RWPE2 (cell line): Measurements from ENCODE around the gene LIMS1.

Experiments used
- ATAC-seq: fragments of 200-7000 bp; cut with Tn5 transposase; 3 replicates; pipeline ENCODE4 v1.9.1; 2021; ENCODE audit warnings: low read depth
- DNase-seq: peaks from one replicate; pipeline ENCODE4 v3.0.0-alpha.2; 2020; ENCODE audit warnings: low spot score
- H3K27ac ChIP-seq: fragments of 450-650 bp; 2 replicates; pipeline ENCODE4 v1.5.1; 2017; ENCODE audit warnings: mild to moderate bottlenecking; ENCODE audit not compliant: poor library complexity, severe bottlenecking
- H3K27me3 ChIP-seq: fragments of 250-450 bp; sonication (Bioruptor Pico); 2 replicates; pipeline ENCODE4 v1.5.1; 2021; ENCODE audit warnings: mild to moderate bottlenecking, moderate library complexity; ENCODE audit not compliant: insufficient read depth, poor library complexity, severe bottlenecking
- H3K36me3 ChIP-seq: fragments of 250-450 bp; sonication (Bioruptor Pico); 2 replicates; pipeline ENCODE4 v1.5.1; 2020; ENCODE audit warnings: low read depth, mild to moderate bottlenecking, moderate library complexity
- H3K4me1 ChIP-seq: fragments of 250-450 bp; sonication (Bioruptor Pico); 2 replicates; pipeline ENCODE4 v1.5.1; 2021; ENCODE audit warnings: mild to moderate bottlenecking, moderate library complexity; ENCODE audit not compliant: insufficient read depth, poor library complexity, severe bottlenecking
- H3K4me3 ChIP-seq: fragments of 250-450 bp; sonication (Bioruptor Pico); 2 replicates; pipeline ENCODE4 v1.5.1; 2021; ENCODE audit warnings: mild to moderate bottlenecking, moderate library complexity; ENCODE audit not compliant: severe bottlenecking
- H3K9me3 ChIP-seq: fragments of 250-450 bp; sonication (Bioruptor Pico); 2 replicates; pipeline ENCODE4 v1.5.1; 2021; ENCODE audit warnings: mild to moderate bottlenecking, moderate library complexity; ENCODE audit not compliant: severe bottlenecking
- CTCF ChIP-seq: fragments of 450-650 bp; IDR thresholded peaks from one replicate; pipeline ENCODE4 v1.5.1; 2017; ENCODE audit warnings: mild to moderate bottlenecking, moderate library complexity; ENCODE audit not compliant: poor library complexity, severe bottlenecking

The LIMS1 gene

DNA sequence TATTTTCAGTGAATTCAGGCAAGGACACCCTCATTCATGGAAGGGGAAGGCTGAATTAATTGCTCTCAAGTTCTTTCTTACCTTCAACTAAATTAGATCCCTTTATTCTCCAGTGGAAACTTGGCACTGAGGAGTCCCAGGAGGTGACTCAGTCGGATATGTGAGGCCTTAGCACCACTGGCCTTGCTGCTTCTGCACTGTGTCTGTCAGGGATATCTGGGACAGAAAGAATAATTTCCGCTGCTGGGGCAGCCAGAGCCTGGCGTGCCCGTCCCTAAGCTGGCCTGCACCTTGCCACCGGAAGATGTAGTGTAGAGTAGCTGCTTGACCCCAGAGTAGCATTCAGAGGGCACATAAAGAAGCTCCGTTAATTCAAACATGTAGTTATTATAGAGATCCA lies 53.4 kb downstream of the LIMS1 start:
- H3K9me3 ChIP-seq, result no peaks in the 10 kb centered on the region
- DNase-seq, result no peak
- H3K4me3 ChIP-seq, result no peak overlapping the region
- H3K36me3 ChIP-seq, result no peaks in the 10 kb centered on the region
- peak overlapping the region; percentile 85 for H3K27ac ChIP-seq
- peak; percentile 88 for ATAC-seq
- H3K27me3 ChIP-seq, result no peaks in the 10 kb centered on the region
- TF ChIP-seq CTCF, result no peak
- peaks cover 55% of the 10 kb centered on the region for H3K4me1 ChIP-seq

- H3K27ac ChIP-seq, result peak overlapping the region; percentile 85
- ATAC-seq (peak; percentile 30), DNase-seq (no peak)
- no peaks in the 10 kb centered on the region for H3K27me3 ChIP-seq
- H3K36me3 ChIP-seq, result no peaks in the 10 kb centered on the region
- no peak for TF ChIP-seq CTCF
- peaks cover 60% of the 10 kb centered on the region for H3K4me1 ChIP-seq
- H3K4me3 ChIP-seq, result no peak overlapping the region
- no peaks in the 10 kb centered on the region for H3K9me3 ChIP-seq
Measured at GRCh38 chr2:108588070-108588668, 53.9 kb downstream of the LIMS1 start.

GRCh38 chr2:108589372-108589771 lies 55.1 kb downstream of the LIMS1 start:
- Histone ChIP-seq H3K27ac (peak overlapping the region; percentile 85), H3K9me3 (no peaks in the 10 kb centered on the region), H3K27me3 (no peaks in the 10 kb centered on the region), H3K36me3 (no peaks in the 10 kb centered on the region), H3K4me3 (no peak overlapping the region), H3K4me1 (peaks cover 69% of the 10 kb centered on the region)
- ATAC-seq, result no peak
- TF ChIP-seq CTCF, result no peak
- DNase-seq, result no peak

- Histone ChIP-seq H3K4me3 (no peak overlapping the region), H3K27ac (peak overlapping the region; percentile 85), H3K36me3 (no peaks in the 10 kb centered on the region), H3K9me3 (no peaks in the 10 kb centered on the region), H3K4me1 (peaks cover 72% of the 10 kb centered on the region), H3K27me3 (no peaks in the 10 kb centered on the region)
- ATAC-seq, result no peak
- DNase-seq, result no peak
- no peak for TF ChIP-seq CTCF
Measured at GRCh38 chr2:108589781-108590180, 55.5 kb downstream of the LIMS1 start.

GRCh38 chr2:108591163-108591562 lies 56.9 kb downstream of the LIMS1 start:
- Histone ChIP-seq H3K27me3 (no peaks in the 10 kb centered on the region), H3K27ac (peak overlapping the region; percentile 100), H3K4me1 (peaks cover 80% of the 10 kb centered on the region), H3K9me3 (no peaks in the 10 kb centered on the region), H3K36me3 (no peaks in the 10 kb centered on the region), H3K4me3 (no peak overlapping the region)
- DNase-seq (no peak), ATAC-seq (no peak)
- TF ChIP-seq CTCF, result no peak
